B cell (primary cell): ENCODE data around the gene FAM168B. TPM values are rescaled to one million over a fixed set of nuclear protein-coding genes. Genes with fewer than 3 reads are reported as not detected.

Source experiments
- ATAC-seq: fragments of 200-7000 bp; cut with Tn5 transposase; one replicate; pipeline ENCODE4 v1.10.0; 2021; ENCODE audit warnings: low read depth, mild to moderate bottlenecking, moderate number of reproducible peaks, moderate library complexity
- CTCF ChIA-PET: fragments of 350-600 bp; sonication (Branson Sonifier 250); formaldehyde crosslinking; loops from one replicate; lab custom pipeline; 2021; ENCODE audit warnings: antibody characterized with exemption, inconsistent platforms; lab: Charles Lee
- POLR2A ChIA-PET: fragments of 350-600 bp; sonication (Branson Sonifier 250); formaldehyde crosslinking; loops from one replicate; lab custom pipeline; 2021; ENCODE audit warnings: antibody characterized with exemption; lab: Charles Lee
- DNase-seq: peaks from one replicate; pipeline ENCODE4 v3.0.0; 2013
- H2AFZ ChIP-seq: 2 replicates; pipeline ENCODE4 v1.6.1; 2012; ENCODE audit warnings: mild to moderate bottlenecking, low read depth, low read length; ENCODE audit not compliant: insufficient read depth, poor library complexity, severe bottlenecking
- H3K27ac ChIP-seq, 2 donors: 1 replicate in 1 of 2; 2 replicates in 1 of 2; pipeline ENCODE4 v1.5.1; 2012 to 2013; ENCODE audit warnings: low read length in 2 of 2, mild to moderate bottlenecking in 2 of 2, moderate library complexity in 1 of 2
- H3K27me3 ChIP-seq, 4 experiments: fragments of 200-600 bp in 1 of 4; sonication (generic) in 1 of 4; replicated peaks in 1 of 4; 1 replicate in 2 of 4; 2 replicates in 2 of 4; pipeline versions ENCODE4 v1.6.1 to v1.7.0; 2013 to 2016; ENCODE audit warnings: low read length in 3 of 4, mild to moderate bottlenecking in 2 of 4, mixed read lengths in 1 of 4, moderate library complexity in 1 of 4; ENCODE audit not compliant: insufficient read depth in 4 of 4, control insufficient read depth in 3 of 4; ENCODE audit errors: control extremely low read depth in 1 of 4
- H3K36me3 ChIP-seq, 2 experiments: replicated peaks in 1 of 2; 1 replicate in 1 of 2; 2 replicates in 1 of 2; pipeline versions ENCODE4 v1.6.1 to v1.7.1; 2013; ENCODE audit warnings: low read length in 1 of 2; ENCODE audit not compliant: insufficient read depth in 2 of 2, control insufficient read depth in 1 of 2; ENCODE audit errors: control extremely low read depth in 1 of 2, extremely low read depth in 1 of 2
- H3K4me1 ChIP-seq, 2 donors: fragments of 200-600 bp in 1 of 2; sonication (generic) in 1 of 2; 1 replicate in 1 of 2; 2 replicates in 1 of 2; pipeline versions ENCODE4 v1.5.1 to v1.6.1; 2013 to 2017; ENCODE audit warnings: low read length in 2 of 2; ENCODE audit not compliant: control insufficient read depth in 2 of 2, insufficient read depth in 2 of 2
- H3K4me2 ChIP-seq: replicated peaks from 2 replicates; pipeline ENCODE3; 2012; ENCODE audit warnings: mild to moderate bottlenecking, low read depth, low read length; ENCODE audit not compliant: poor library complexity, severe bottlenecking
- H3K4me3 ChIP-seq, 5 experiments: fragments of 200-600 bp in 1 of 5; sonication (generic) in 1 of 5; 1 replicate in 3 of 5; 2 replicates in 2 of 5; pipeline versions ENCODE4 v1.5.1 to v1.7.0; 2011 to 2016; ENCODE audit warnings: low read length in 4 of 5, mild to moderate bottlenecking in 4 of 5, low read depth in 2 of 5, control low read depth in 1 of 5, moderate library complexity in 1 of 5; ENCODE audit not compliant: insufficient read depth in 1 of 5; ENCODE audit errors: control extremely low read depth in 1 of 5, extremely low read depth in 1 of 5
- H3K79me2 ChIP-seq: fragments of 200-600 bp; sonication (generic); one replicate; pipeline ENCODE4 v1.6.0; 2016; ENCODE audit warnings: low read length; ENCODE audit not compliant: control insufficient read depth, insufficient read depth
- H3K9ac ChIP-seq: fragments of 200-600 bp; sonication (generic); 2 replicates; pipeline ENCODE4 v1.6.1; 2017; ENCODE audit warnings: mild to moderate bottlenecking, low read length, moderate library complexity
- H3K9me3 ChIP-seq, 3 donors: one replicate each; pipeline versions ENCODE4 v1.6.1 to v1.7.1; 2013; ENCODE audit warnings: low read length in 2 of 3; ENCODE audit not compliant: control insufficient read depth in 2 of 3, insufficient read depth in 1 of 3; ENCODE audit errors: control extremely low read depth in 1 of 3
- H4K20me1 ChIP-seq: 2 replicates; pipeline ENCODE4 v1.6.0; 2012; ENCODE audit warnings: mild to moderate bottlenecking, low read length; ENCODE audit not compliant: insufficient read depth, control insufficient read depth, poor library complexity, severe bottlenecking
- H3K27ac Mint-ChIP-seq: one replicate; pipeline ENCODE4 v1.8.0; 2021; ENCODE audit warnings: mixed read lengths
- H3K27me3 Mint-ChIP-seq: one replicate; pipeline ENCODE4 v1.8.0; 2021; ENCODE audit warnings: mixed read lengths
- H3K4me1 Mint-ChIP-seq: one replicate; pipeline ENCODE4 v1.8.0; 2021; ENCODE audit warnings: mixed read lengths
- H3K4me3 Mint-ChIP-seq: one replicate; pipeline ENCODE4 v1.8.0; 2021; ENCODE audit warnings: mixed read lengths
- H3K9me3 Mint-ChIP-seq: one replicate; pipeline ENCODE4 v1.8.0; 2022; ENCODE audit warnings: mixed read lengths; ENCODE audit not compliant: insufficient read depth
- EZH2 ChIP-seq: IDR thresholded peaks from 2 replicates; pipeline ENCODE4 v1.6.1; 2012; ENCODE audit warnings: borderline replicate concordance, low read depth, mild to moderate bottlenecking, moderate library complexity, low read length; ENCODE audit not compliant: insufficient read depth, poor library complexity, severe bottlenecking
- WGBS: methylation state at CpG from one replicate; pipeline ENCODE4 v1.1.5; 2013; ENCODE audit warnings: missing lambda C conversion rate; ENCODE audit not compliant: insufficient coverage; 5-methylcytosine and 5-hydroxymethylcytosine counted together
- intact Hi-C: fragments of 100-400 bp; cut with micrococcal nuclease; formaldehyde crosslinking; loops from one replicate; pipeline ENCODE4 v1.10.0; 2022
- polyA plus RNA-seq: library from polyadenylated mRNA; depleted of rRNA; stranded (reverse); fragments of >200 nt; gene quantifications from 2 replicates; pipeline ENCODE4 v1.2.3, GENCODE V29; 2012
- total RNA-seq, 2 donors: library from RNA; stranded (reverse); fragments of 120-200 nt in 1 of 2; gene quantifications; 1 replicate in 1 of 2; 2 replicates in 1 of 2; pipeline versions ENCODE4 v1.2.3 to v1.2.4, GENCODE V29; 2013 to 2022
- TF ChIP-seq, protein P1 (sequence below): fragments of 200-600 bp; IDR thresholded peaks from one replicate; pipeline ENCODE4 v1.8.0; 2022; ENCODE audit warnings: antibody characterized with exemption, mild to moderate bottlenecking

Gene FAM168B
- total and polyA plus RNA-seq, 2 donors (not counting 1 experiment from before 2014, with no cell fraction given) = 38.6 to 70.5 TPM

GRCh38 chr2:131026919-131027318, 66.3 kb downstream of the FAM168B start:
- H3K4me2 ChIP-seq = no peak overlapping the region
- no peak overlapping the region for H3K27ac ChIP-seq
- no peaks in the 10 kb centered on the region for H3K36me3 ChIP-seq
- H3K4me1 ChIP-seq = no peaks in the 10 kb centered on the region
- peaks cover 0 to 9% (median 0%) of the 10 kb centered on the region in 3 donors for H3K9me3 ChIP-seq
- no peak overlapping the region for H3K27ac Mint-ChIP-seq
- H3K27me3 ChIP-seq = peaks cover 0 to 2% (median 0%) of the 10 kb centered on the region in 4 experiments
- ATAC-seq (no peak), DNase-seq (no peak)
- no peaks in the 10 kb centered on the region for H4K20me1 ChIP-seq
- no peak overlapping the region for H3K4me3 Mint-ChIP-seq
- H3K4me1 Mint-ChIP-seq = no peaks in the 10 kb centered on the region
- H3K27me3 Mint-ChIP-seq = peaks cover 21% of the 10 kb centered on the region
- H3K79me2 ChIP-seq = no peaks in the 10 kb centered on the region
- intact Hi-C loops = no loop called here
- ChIA-PET POLR2A (no interaction called here), CTCF (no interaction called here)
- H3K9me3 Mint-ChIP-seq = peaks cover 6% of the 10 kb centered on the region
- 57% methylated on average over 4 of the region's 5 CpGs for WGBS
- H3K9ac ChIP-seq = no peak overlapping the region
- no peak overlapping the region for H2AFZ ChIP-seq
- no peak for TF ChIP-seq EZH2
- TF ChIP-seq, protein P1, sequence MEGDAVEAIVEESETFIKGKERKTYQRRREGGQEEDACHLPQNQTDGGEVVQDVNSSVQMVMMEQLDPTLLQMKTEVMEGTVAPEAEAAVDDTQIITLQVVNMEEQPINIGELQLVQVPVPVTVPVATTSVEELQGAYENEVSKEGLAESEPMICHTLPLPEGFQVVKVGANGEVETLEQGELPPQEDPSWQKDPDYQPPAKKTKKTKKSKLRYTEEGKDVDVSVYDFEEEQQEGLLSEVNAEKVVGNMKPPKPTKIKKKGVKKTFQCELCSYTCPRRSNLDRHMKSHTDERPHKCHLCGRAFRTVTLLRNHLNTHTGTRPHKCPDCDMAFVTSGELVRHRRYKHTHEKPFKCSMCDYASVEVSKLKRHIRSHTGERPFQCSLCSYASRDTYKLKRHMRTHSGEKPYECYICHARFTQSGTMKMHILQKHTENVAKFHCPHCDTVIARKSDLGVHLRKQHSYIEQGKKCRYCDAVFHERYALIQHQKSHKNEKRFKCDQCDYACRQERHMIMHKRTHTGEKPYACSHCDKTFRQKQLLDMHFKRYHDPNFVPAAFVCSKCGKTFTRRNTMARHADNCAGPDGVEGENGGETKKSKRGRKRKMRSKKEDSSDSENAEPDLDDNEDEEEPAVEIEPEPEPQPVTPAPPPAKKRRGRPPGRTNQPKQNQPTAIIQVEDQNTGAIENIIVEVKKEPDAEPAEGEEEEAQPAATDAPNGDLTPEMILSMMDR = no peak
- H3K4me3 ChIP-seq = no peak overlapping the region

DNA sequence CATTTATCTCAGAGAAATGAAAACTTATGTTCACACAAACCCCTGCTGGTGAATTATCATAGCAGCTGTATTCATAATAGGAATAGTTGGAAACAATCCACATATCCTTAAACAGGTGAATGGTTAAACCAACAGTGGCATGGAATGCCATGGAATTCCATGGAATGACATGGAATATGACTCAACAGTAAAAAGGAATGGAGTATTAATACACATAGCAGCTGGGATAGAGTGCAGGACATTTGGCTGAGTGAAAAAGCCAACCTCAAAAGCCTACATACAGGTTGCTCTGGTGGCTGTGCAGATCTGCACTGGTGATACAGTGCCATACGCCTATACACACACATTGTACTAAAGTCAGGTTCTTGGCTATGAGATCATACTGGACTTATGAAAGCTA, 69.5 kb downstream of the FAM168B start:
- no peak for DNase-seq
- POLR2A ChIA-PET = no interaction called here
- Histone ChIP-seq H3K27ac (no peak overlapping the region), H4K20me1 (no peaks in the 10 kb centered on the region), H3K9ac (no peak overlapping the region), H3K9me3 (peaks cover 0 to 9% (median 2%) of the 10 kb centered on the region in 3 donors), H3K36me3 (no peaks in the 10 kb centered on the region), H3K4me3 (no peak overlapping the region), H3K4me2 (no peak overlapping the region), H3K4me1 (no peaks in the 10 kb centered on the region), H2AFZ (no peak overlapping the region), H3K79me2 (no peaks in the 10 kb centered on the region), H3K27me3 (peaks cover 0 to 2% (median 0%) of the 10 kb centered on the region in 4 experiments)
- Mint-ChIP-seq H3K27me3 (peaks cover 25% of the 10 kb centered on the region), H3K4me3 (no peak overlapping the region), H3K4me1 (no peaks in the 10 kb centered on the region), H3K27ac (no peak overlapping the region), H3K9me3 (peaks cover 7% of the 10 kb centered on the region)
- WGBS = no CpG with 5 or more reads among the region's 1 CpG
- ATAC-seq = no peak
- intact Hi-C loops = no loop called here
- no peak for TF ChIP-seq EZH2
- TF ChIP-seq, protein P1 = no peak
- CTCF ChIA-PET = no interaction called here
